Measurements from ENCODE around the gene EGR2.

DNA sequence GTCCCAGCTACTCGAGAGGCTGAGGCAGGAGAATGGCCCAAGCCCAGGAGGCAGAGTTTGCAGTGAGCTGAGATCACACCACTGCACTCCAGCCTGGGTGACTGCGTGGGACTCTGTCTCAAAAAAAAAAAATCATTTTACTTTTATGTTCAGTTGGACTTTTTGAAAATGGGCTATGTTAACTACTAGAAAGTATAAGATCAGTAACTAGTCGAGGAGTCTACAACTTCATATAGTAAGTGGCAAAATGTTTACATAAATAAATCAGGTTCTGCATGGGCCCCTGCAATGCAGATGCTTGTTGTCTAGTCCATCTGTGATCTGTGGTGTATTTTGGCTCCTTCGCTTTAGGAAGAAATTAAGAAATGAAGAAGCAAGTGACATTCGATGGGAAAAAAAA is 23.9 kb downstream of the EGR2 start:
- TF ChIP-seq POLR2A (IDR thresholded peaks at IDR 0.05): no peak
- TF ChIP-seq, protein P1, sequence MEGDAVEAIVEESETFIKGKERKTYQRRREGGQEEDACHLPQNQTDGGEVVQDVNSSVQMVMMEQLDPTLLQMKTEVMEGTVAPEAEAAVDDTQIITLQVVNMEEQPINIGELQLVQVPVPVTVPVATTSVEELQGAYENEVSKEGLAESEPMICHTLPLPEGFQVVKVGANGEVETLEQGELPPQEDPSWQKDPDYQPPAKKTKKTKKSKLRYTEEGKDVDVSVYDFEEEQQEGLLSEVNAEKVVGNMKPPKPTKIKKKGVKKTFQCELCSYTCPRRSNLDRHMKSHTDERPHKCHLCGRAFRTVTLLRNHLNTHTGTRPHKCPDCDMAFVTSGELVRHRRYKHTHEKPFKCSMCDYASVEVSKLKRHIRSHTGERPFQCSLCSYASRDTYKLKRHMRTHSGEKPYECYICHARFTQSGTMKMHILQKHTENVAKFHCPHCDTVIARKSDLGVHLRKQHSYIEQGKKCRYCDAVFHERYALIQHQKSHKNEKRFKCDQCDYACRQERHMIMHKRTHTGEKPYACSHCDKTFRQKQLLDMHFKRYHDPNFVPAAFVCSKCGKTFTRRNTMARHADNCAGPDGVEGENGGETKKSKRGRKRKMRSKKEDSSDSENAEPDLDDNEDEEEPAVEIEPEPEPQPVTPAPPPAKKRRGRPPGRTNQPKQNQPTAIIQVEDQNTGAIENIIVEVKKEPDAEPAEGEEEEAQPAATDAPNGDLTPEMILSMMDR (IDR thresholded peaks at IDR 0.05 in 4 of 5, conservative IDR thresholded peaks at IDR 0.05 in 1 of 5): no peak

Measured in gastrocnemius medialis (tissue), 4 donors.